Measurements from ENCODE around the gene TMEM9B.
A peak's percentile ranks its signal among the peaks of the same experiment; 100 is the strongest.
"Not testable (repeated sequence)": the region's sequence is repeated elsewhere in the genome, so short reads cannot be mapped to it uniquely, and the experiment has no call there.

Gene TMEM9B

DNA sequence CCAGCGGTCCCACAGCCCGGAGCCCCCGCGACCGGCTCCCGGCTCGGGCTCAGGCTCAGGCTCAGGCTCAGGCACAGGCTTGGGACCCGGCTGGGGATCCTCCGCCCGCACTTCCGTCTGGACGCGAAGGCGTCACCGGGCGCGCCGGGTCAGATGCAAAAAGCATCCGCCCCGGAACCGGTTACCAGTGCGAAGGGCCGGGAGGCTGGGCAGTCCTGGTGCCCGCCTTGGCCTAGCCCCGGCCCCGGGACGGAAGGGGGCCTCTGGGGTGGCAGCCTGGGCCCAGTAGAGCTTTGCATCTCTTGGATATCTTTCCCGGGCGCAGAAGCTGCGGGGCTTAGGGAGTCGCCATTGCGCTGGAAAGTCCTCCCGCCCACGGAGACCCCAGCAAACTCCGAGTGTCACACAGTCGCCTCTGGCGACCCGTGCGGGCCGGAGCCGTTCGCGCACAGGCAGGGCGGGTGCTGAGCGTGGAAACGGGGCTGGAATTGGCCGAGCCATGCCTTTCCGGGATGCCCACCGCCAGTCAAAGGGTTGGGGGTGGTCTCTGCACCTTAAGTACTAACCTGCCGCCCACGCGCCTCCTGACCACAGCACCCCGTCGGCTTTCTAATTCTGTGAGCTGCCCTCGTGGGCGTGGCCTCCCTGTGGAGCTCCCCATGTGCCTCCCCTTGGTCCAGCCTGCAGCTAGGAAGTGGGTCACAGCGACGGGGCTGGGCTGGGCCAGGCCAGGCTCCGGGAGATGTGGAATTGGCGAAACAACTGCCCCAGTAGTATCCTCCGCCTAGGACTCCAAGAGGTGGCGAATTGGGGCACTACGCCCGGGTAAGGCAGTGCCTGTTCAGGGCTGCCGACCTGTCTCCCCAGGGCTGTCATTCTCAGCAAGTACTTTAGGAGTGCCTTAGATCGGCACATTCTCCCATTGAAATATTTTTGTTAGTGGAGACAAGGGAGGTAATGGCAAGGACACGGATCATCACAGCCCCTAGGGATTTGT lies at the start of gene TMEM9B:
TSS of gene TMEM9B (minus strand) at position 119 of the 997 bp plus-strand sequence. CDS start 129 bp downstream, outside the sequence.
- Histone ChIP-seq H3K36me3 (ENCODE audit: control insufficient read depth, insufficient read depth, low read length) (no peaks in the 10 kb centered on the region; the same call in 1 of the 2 replicates), H3K27ac (ENCODE audit: low read length) (no peak within 1 kb of the TSS), H3K4me3 (ENCODE audit: low read length) (peak within 1 kb of the TSS; percentile 40; the same call in 1 of the 2 replicates), H3K9me3 (ENCODE audit: control insufficient read depth, insufficient read depth, low read length) (no peaks in the 10 kb centered on the region), H3K27me3 (ENCODE audit: control insufficient read depth, insufficient read depth, low read length) (no peaks in the 10 kb centered on the region), H3K4me1 (ENCODE audit: control insufficient read depth, insufficient read depth, low read length) (no peaks in the 10 kb centered on the region)
- no CpG with 5 or more reads among the region's 67 CpGs for WGBS (ENCODE audit: insufficient coverage, insufficient read length)
- peak; percentile 50 for DNase-seq (ENCODE audit: low read depth, low spot score)

DNA sequence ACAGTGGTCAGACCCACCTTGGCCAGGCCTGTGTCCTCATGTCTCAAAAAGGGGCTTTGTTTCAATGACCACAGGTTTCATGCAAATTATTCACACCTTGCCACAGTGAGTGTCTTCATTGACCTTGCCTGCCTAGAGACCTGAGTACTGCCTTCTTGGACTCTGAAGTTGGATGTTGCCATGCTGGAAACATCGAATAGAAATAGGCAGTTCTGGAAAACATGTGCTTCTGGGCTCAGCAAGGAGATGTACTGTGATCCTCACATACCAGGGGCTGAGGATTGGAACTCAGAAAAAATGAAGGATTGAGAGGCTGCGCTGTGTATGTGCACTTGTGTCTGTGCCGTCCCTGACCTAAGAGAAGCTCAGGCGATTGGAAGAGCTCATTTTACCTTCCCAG lies 49.1 kb upstream of the TMEM9B start:
- no peak overlapping the region for H3K4me3 ChIP-seq (ENCODE audit: low read length)
- H3K4me1 ChIP-seq (ENCODE audit: control insufficient read depth, insufficient read depth, low read length) = no peaks in the 10 kb centered on the region; the same call in 1 of the 2 replicates
- no peaks in the 10 kb centered on the region for H3K27me3 ChIP-seq (ENCODE audit: control insufficient read depth, insufficient read depth, low read length)
- H3K36me3 ChIP-seq (ENCODE audit: control insufficient read depth, insufficient read depth, low read length) = no peaks in the 10 kb centered on the region
- H3K9me3 ChIP-seq (ENCODE audit: control insufficient read depth, insufficient read depth, low read length) = no peaks in the 10 kb centered on the region
- DNase-seq (ENCODE audit: low read depth, low spot score) = no peak
- WGBS (ENCODE audit: insufficient coverage, insufficient read length) = no CpG with 5 or more reads among the region's 4 CpGs
- H3K27ac ChIP-seq (ENCODE audit: low read length) = no peak overlapping the region

DNA sequence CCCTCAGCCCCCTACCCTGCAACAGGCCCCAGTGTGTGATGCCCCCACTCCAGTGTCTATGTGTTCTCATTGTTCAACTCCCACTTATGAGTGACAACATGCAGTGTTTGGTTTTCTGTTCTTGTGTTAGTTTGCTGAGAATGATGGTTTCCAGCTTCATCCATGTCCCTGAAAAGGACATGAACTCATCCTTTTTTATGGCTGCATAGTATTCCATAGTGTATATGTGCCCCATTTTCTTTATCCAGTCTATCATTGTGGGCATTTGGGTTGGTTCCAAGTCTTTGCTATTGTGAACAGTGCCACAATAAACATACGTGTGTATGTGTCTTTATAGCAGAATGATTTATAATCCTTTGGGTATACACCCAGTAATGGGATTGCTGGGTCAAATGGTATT lies 45.3 kb upstream of the TMEM9B start:
- H3K36me3 ChIP-seq (ENCODE audit: control insufficient read depth, insufficient read depth, low read length); DNase-seq (ENCODE audit: low read depth, low spot score); H3K27ac ChIP-seq (ENCODE audit: low read length); H3K9me3 ChIP-seq (ENCODE audit: control insufficient read depth, insufficient read depth, low read length); H3K4me1 ChIP-seq (ENCODE audit: control insufficient read depth, insufficient read depth, low read length); H3K4me3 ChIP-seq (ENCODE audit: low read length): not testable (repeated sequence)
- WGBS (ENCODE audit: insufficient coverage, insufficient read length) = no CpG with 5 or more reads among the region's 1 CpG
- peaks cover 10% of the 10 kb centered on the region; the same call in 1 of the 2 replicates for H3K27me3 ChIP-seq (ENCODE audit: control insufficient read depth, insufficient read depth, low read length)

DNA sequence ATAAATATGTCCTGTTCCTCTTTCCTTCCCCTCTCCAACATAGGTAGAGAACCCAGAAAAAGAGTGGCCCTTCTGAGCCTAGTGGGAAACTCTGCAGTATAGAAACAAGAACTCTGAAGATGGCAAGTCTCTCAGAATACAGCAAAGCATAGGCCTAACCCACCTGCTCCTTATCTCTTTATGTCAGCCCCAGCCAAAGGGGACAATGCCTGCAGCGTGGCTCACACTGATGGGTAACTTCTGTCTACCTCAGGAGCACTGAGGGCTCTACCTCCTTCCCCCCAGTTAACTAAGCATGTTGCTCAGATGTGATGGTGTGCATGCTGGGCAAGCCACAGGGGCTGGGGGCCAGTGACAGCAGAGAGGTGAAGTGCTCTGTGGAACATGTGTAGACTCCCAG lies 44.4 kb upstream of the TMEM9B start:
- Histone ChIP-seq H3K27ac (ENCODE audit: low read length) (no peak overlapping the region), H3K9me3 (ENCODE audit: control insufficient read depth, insufficient read depth, low read length) (no peaks in the 10 kb centered on the region), H3K27me3 (ENCODE audit: control insufficient read depth, insufficient read depth, low read length) (peaks cover 10% of the 10 kb centered on the region; the same call in 1 of the 2 replicates), H3K36me3 (ENCODE audit: control insufficient read depth, insufficient read depth, low read length) (no peaks in the 10 kb centered on the region; the same call in 1 of the 2 replicates), H3K4me1 (ENCODE audit: control insufficient read depth, insufficient read depth, low read length) (no peaks in the 10 kb centered on the region), H3K4me3 (ENCODE audit: low read length) (no peak overlapping the region)
- WGBS (ENCODE audit: insufficient coverage, insufficient read length) = no CpG with 5 or more reads among the region's 1 CpG
- no peak for DNase-seq (ENCODE audit: low read depth, low spot score)

DNA sequence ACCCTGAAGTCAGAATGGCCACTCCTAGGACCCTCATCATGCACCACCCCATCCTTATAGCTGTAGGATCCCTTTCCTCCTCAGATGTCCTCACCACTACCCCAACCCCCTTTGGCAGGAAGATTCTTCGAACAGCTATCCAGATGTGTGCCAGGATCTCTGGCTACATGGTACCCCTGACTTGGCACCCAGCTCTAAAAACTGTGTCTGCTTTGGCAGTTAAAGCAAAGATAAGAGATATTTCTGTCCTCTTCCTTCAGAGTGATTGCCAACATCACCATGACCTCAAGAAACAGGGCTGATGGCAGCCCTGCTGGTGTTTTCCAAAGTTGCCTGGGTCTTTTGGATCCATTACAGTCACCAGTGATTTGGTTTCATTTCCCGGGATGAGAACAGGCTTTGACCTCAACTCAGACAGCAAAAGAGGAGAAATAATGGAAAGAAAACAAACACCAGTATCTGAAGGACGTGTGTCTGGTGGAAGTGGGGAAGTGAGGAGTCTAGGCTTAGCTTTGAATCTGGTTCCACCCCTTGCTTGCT lies 43.8 kb upstream of the TMEM9B start:
- H3K4me3 ChIP-seq (ENCODE audit: low read length) = no peak overlapping the region

DNA sequence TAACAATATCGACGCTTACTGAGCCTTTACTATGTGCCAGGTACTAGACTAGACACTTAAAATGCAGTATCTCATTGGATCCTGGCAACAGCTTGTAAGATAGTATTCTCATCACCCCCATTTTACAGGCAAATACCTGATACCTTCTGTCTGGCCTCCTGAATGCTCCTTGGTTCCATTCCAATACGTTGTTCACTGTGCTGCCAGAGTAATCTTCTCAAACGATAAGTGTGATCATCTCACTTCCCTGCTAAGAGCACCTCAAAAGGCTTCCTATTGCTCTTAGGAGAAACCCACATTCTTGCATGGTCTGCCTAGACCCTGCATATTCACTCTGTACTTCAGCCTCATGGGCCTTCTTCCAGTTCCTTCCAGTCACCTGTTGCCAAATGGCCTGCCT lies 40.8 kb upstream of the TMEM9B start:
- no CpG with 5 or more reads among the region's 4 CpGs for WGBS (ENCODE audit: insufficient coverage, insufficient read length)

More for the DNA sequence above, 43.8 kb upstream of the TMEM9B start:
- DNase-seq (ENCODE audit: low read depth, low spot score) = no peak
- Histone ChIP-seq H3K36me3 (ENCODE audit: control insufficient read depth, insufficient read depth, low read length) (no peaks in the 10 kb centered on the region; the same call in 1 of the 2 replicates), H3K9me3 (ENCODE audit: control insufficient read depth, insufficient read depth, low read length) (no peaks in the 10 kb centered on the region), H3K27me3 (ENCODE audit: control insufficient read depth, insufficient read depth, low read length) (peaks cover 15% of the 10 kb centered on the region; the same call in 1 of the 2 replicates), H3K27ac (ENCODE audit: low read length) (no peak overlapping the region), H3K4me1 (ENCODE audit: control insufficient read depth, insufficient read depth, low read length) (no peaks in the 10 kb centered on the region)
- no CpG with 5 or more reads among the region's 3 CpGs for WGBS (ENCODE audit: insufficient coverage, insufficient read length)

DNA sequence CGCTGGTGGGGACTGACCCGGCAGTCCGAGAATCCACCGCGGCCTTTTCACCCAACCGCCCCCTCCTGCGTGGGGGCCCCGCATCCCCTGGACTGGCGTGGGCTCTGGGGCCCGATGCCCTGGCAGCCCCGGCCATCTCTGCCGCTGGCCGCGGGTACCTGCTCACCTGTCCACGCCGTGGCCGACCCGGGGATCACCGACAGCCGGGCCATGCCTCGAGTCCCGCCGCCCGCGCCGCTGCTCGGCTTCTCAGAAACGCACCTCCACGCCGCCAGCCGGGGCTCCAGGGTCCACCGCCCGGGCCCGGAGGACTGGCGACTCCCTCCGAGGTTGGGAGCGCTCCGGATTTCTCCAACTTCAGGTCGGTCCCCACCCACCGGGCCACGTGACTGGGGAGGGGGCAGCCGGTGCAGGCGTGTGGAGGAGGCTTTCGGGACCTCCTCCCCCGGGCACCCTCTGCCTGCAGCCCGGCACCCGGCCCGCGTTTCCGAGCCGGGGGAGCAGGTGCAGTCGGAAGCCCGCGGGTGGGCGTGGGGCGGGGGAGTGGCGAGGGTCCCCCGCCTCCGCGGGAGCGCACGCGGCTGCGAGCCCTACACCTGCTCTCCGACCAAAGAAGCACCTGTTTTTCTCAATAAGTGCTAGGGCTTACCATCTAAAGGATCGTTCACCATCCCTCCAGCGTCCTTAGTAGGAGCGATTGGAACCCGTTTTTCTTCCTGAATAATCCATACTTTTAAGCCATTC lies 40.1 kb upstream of the TMEM9B start:
- no peak overlapping the region for H3K27ac ChIP-seq (ENCODE audit: low read length)
- H3K36me3 ChIP-seq (ENCODE audit: control insufficient read depth, insufficient read depth, low read length) = no peaks in the 10 kb centered on the region; the same call in 1 of the 2 replicates
- H3K4me3 ChIP-seq (ENCODE audit: low read length) = peak overlapping the region; percentile 30; the same call in 1 of the 2 replicates
- no peak for DNase-seq (ENCODE audit: low read depth, low spot score)
- no peaks in the 10 kb centered on the region for H3K4me1 ChIP-seq (ENCODE audit: control insufficient read depth, insufficient read depth, low read length)
- H3K27me3 ChIP-seq (ENCODE audit: control insufficient read depth, insufficient read depth, low read length) = peaks cover 21% of the 10 kb centered on the region; the same call in 1 of the 2 replicates
- no CpG with 5 or more reads among the region's 69 CpGs for WGBS (ENCODE audit: insufficient coverage, insufficient read length)
- H3K9me3 ChIP-seq (ENCODE audit: control insufficient read depth, insufficient read depth, low read length) = no peaks in the 10 kb centered on the region

More for the DNA sequence above, 40.8 kb upstream of the TMEM9B start:
- peaks cover 21% of the 10 kb centered on the region; the same call in 1 of the 2 replicates for H3K27me3 ChIP-seq (ENCODE audit: control insufficient read depth, insufficient read depth, low read length)
- no peaks in the 10 kb centered on the region for H3K9me3 ChIP-seq (ENCODE audit: control insufficient read depth, insufficient read depth, low read length)
- DNase-seq (ENCODE audit: low read depth, low spot score) = no peak
- no peak overlapping the region for H3K27ac ChIP-seq (ENCODE audit: low read length)
- no peak overlapping the region for H3K4me3 ChIP-seq (ENCODE audit: low read length)
- H3K4me1 ChIP-seq (ENCODE audit: control insufficient read depth, insufficient read depth, low read length) = no peaks in the 10 kb centered on the region
- H3K36me3 ChIP-seq (ENCODE audit: control insufficient read depth, insufficient read depth, low read length) = no peaks in the 10 kb centered on the region; the same call in 1 of the 2 replicates

DNA sequence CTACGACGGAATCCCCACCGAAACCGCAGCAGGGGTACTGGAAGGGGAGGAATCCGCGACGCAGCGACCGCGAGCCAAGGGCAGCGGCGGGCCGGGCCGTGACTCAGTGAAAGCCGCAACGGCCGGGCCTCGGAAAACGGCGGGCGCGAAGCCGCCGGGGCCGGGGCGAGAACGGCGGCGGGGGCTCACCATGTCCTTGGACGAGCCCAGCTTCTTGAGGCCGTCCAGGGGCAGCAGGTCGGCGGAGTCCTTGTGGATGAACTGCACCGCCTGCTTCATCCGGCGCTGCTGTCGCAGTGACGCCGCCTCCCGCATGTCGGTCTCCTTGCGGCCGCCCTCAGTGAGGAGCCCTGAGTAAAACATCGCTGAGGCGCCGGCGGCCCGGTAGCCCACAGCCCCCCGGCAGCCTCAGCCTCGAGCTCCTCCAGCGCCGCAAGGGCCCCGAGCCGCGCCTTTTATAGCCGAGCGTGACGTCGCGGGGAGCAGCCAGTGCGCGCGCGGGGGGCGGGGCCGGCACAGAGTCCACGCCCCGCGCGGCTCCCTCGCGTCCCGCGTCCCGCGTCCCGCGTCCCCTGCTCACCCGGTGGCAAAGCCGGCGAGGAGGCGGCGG lies 39.4 kb upstream of the TMEM9B start, which contains the start of gene NRIP3:
TSS of gene NRIP3 (minus strand) at position 429 of the 610 bp plus-strand sequence. CDS start at position 363, 66 bp downstream.
- H3K4me1 ChIP-seq (ENCODE audit: control insufficient read depth, insufficient read depth, low read length) = no peaks in the 10 kb centered on the region
- H3K36me3 ChIP-seq (ENCODE audit: control insufficient read depth, insufficient read depth, low read length) = no peaks in the 10 kb centered on the region; the same call in 1 of the 2 replicates
- H3K27ac ChIP-seq (ENCODE audit: low read length) = no peak within 1 kb of the TSS
- no CpG with 5 or more reads among the region's 83 CpGs for WGBS (ENCODE audit: insufficient coverage, insufficient read length)
- peak within 1 kb of the TSS; percentile 30; the same call in 1 of the 2 replicates for H3K4me3 ChIP-seq (ENCODE audit: low read length)
- H3K27me3 ChIP-seq (ENCODE audit: control insufficient read depth, insufficient read depth, low read length) = peaks cover 21% of the 10 kb centered on the region; the same call in 1 of the 2 replicates
- DNase-seq (ENCODE audit: low read depth, low spot score) = no peak
- no peaks in the 10 kb centered on the region for H3K9me3 ChIP-seq (ENCODE audit: control insufficient read depth, insufficient read depth, low read length)

DNA sequence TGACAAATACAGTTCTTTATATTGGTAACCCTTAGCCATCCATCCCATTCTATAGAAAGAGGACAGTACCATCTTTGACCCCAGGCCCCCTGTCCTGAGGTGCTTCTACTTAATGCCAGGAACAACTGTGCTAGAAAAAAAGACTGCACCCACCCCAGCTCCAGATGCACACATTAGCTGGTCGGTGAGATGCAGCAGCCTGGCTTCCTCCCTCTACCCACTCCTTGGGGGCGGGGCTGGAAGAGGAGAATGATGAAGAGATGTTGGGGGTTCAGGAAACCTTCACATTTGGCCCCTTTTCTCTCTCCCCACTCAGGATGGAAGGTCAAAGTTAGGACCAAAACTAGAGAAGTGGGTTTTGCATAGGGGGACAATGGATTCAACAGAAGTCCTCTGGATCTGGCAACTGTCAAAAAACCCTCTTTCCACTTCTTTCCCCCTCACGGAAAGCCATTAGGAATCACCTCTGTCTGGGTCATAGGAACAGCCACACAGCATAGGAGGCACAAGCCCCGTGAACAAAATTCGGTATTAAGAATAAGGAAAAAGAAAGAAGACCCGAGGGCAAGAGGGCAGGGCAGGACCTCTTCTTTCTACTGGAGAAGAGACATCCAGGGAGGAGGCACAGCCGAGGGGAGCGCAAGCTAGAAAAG lies 38.8 kb upstream of the TMEM9B start:
- WGBS (ENCODE audit: insufficient coverage, insufficient read length) = no CpG with 5 or more reads among the region's 8 CpGs
- no peaks in the 10 kb centered on the region for H3K9me3 ChIP-seq (ENCODE audit: control insufficient read depth, insufficient read depth, low read length)
- peaks cover 21% of the 10 kb centered on the region; the same call in 1 of the 2 replicates for H3K27me3 ChIP-seq (ENCODE audit: control insufficient read depth, insufficient read depth, low read length)
- no peak for DNase-seq (ENCODE audit: low read depth, low spot score)
- peak overlapping the region; percentile 30; the same call in 1 of the 2 replicates for H3K4me3 ChIP-seq (ENCODE audit: low read length)
- no peaks in the 10 kb centered on the region; the same call in 1 of the 2 replicates for H3K36me3 ChIP-seq (ENCODE audit: control insufficient read depth, insufficient read depth, low read length)
- H3K27ac ChIP-seq (ENCODE audit: low read length) = no peak overlapping the region
- H3K4me1 ChIP-seq (ENCODE audit: control insufficient read depth, insufficient read depth, low read length) = no peaks in the 10 kb centered on the region

Data from iPS DF 6.9 (cell line).